ENCODE data around the gene FBL.

GRCh38 chr19:39828015-39828653 is 18.0 kb downstream of the FBL start:
- TF ChIP-seq POLR2A (IDR thresholded peaks at IDR 0.05) = no peak
- TF ChIP-seq, protein P1, sequence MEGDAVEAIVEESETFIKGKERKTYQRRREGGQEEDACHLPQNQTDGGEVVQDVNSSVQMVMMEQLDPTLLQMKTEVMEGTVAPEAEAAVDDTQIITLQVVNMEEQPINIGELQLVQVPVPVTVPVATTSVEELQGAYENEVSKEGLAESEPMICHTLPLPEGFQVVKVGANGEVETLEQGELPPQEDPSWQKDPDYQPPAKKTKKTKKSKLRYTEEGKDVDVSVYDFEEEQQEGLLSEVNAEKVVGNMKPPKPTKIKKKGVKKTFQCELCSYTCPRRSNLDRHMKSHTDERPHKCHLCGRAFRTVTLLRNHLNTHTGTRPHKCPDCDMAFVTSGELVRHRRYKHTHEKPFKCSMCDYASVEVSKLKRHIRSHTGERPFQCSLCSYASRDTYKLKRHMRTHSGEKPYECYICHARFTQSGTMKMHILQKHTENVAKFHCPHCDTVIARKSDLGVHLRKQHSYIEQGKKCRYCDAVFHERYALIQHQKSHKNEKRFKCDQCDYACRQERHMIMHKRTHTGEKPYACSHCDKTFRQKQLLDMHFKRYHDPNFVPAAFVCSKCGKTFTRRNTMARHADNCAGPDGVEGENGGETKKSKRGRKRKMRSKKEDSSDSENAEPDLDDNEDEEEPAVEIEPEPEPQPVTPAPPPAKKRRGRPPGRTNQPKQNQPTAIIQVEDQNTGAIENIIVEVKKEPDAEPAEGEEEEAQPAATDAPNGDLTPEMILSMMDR (IDR thresholded peaks at IDR 0.05 in 4 of 5, conservative IDR thresholded peaks at IDR 0.05 in 1 of 5) = no peak
